DND-41 (cell line): Measurements from ENCODE around the gene HMCN1.

Source experiments
- EZH2 ChIP-seq: IDR thresholded peaks from 3 replicates; pipeline ENCODE4 v1.6.1; 2012; ENCODE audit warnings: borderline replicate concordance, low read depth, mild to moderate bottlenecking, moderate library complexity, low read length, inconsistent platforms; ENCODE audit not compliant: severe bottlenecking
- TF ChIP-seq, protein P1 (sequence below): IDR thresholded peaks from 2 replicates; pipeline ENCODE4 v1.5.1; 2012; ENCODE audit warnings: borderline replicate concordance, low read length, moderate library complexity, mild to moderate bottlenecking; ENCODE audit not compliant: poor library complexity, severe bottlenecking; ENCODE audit errors: extremely low read depth

DNA sequence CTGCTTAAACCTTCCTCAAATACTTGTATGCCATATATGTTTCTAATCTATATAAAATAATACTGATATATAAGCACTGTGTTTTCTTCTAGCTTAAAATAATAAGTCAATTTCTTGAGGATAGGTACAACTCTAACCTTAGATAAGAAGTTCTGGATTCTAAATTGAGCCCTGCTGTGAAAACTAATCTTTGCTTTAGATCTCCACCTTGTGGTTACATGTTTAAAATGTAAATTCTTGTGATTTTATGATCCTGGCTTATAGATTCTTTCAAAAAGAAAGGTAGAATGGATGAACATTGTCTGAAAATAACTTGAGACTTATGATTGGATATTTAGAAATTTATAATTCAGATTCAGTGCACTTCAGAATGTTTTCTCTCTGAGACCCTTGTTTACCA lies 38.9 kb upstream of the HMCN1 start:
- TF ChIP-seq EZH2, result no peak
- TF ChIP-seq, protein P1, sequence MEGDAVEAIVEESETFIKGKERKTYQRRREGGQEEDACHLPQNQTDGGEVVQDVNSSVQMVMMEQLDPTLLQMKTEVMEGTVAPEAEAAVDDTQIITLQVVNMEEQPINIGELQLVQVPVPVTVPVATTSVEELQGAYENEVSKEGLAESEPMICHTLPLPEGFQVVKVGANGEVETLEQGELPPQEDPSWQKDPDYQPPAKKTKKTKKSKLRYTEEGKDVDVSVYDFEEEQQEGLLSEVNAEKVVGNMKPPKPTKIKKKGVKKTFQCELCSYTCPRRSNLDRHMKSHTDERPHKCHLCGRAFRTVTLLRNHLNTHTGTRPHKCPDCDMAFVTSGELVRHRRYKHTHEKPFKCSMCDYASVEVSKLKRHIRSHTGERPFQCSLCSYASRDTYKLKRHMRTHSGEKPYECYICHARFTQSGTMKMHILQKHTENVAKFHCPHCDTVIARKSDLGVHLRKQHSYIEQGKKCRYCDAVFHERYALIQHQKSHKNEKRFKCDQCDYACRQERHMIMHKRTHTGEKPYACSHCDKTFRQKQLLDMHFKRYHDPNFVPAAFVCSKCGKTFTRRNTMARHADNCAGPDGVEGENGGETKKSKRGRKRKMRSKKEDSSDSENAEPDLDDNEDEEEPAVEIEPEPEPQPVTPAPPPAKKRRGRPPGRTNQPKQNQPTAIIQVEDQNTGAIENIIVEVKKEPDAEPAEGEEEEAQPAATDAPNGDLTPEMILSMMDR, result peak; percentile 26
